ENCODE measurements around the gene CLDN2. TPM values are rescaled to one million over a fixed set of nuclear protein-coding genes. Genes with fewer than 3 reads are reported as not detected.

Gene CLDN2
- total RNA-seq, 6 experiments from 2014 or later, result not detected

- peaks cover 18% of the 10 kb centered on the region for H3K4me1 Mint-ChIP-seq (ENCODE audit: low read depth)
- H3K9me3 Mint-ChIP-seq, result no peaks in the 10 kb centered on the region
- H3K27ac Mint-ChIP-seq, result no peak overlapping the region
- no peak overlapping the region for H3K4me3 Mint-ChIP-seq
- no peaks in the 10 kb centered on the region for H3K36me3 Mint-ChIP-seq (ENCODE audit: low read depth)
- peaks cover 2% of the 10 kb centered on the region; the same call in 1 of the 2 replicates for H3K27me3 Mint-ChIP-seq (ENCODE audit: insufficient read depth)
- TF ChIP-seq, protein P1, sequence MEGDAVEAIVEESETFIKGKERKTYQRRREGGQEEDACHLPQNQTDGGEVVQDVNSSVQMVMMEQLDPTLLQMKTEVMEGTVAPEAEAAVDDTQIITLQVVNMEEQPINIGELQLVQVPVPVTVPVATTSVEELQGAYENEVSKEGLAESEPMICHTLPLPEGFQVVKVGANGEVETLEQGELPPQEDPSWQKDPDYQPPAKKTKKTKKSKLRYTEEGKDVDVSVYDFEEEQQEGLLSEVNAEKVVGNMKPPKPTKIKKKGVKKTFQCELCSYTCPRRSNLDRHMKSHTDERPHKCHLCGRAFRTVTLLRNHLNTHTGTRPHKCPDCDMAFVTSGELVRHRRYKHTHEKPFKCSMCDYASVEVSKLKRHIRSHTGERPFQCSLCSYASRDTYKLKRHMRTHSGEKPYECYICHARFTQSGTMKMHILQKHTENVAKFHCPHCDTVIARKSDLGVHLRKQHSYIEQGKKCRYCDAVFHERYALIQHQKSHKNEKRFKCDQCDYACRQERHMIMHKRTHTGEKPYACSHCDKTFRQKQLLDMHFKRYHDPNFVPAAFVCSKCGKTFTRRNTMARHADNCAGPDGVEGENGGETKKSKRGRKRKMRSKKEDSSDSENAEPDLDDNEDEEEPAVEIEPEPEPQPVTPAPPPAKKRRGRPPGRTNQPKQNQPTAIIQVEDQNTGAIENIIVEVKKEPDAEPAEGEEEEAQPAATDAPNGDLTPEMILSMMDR (IDR thresholded peaks at IDR 0.05), result no peak
- no peak for DNase-seq
Measured at GRCh38 chrX:106921637-106922036, 1.4 kb downstream of the CLDN2 start.

DNA sequence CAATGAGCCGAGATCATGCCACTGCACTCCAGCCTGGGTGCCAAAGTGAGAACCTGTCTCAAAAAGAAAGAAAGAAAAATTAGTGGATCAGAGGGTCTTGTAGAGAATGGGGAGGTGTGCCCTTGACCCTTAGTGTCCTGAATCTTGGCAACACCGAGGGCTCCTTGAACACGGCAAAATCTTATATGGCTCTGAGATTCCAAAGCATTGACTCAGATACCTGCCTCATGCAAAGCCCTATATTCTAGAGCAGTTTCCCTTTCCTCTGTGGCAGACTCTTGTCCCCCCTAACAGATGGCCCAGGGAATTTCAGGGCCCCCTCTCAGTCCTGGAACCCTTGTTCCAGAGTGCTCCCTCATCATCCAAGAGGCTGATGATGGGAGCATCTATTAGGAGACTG, 6.8 kb downstream of the CLDN2 start:
- Mint-ChIP-seq H3K4me3 (no peak overlapping the region), H3K36me3 (ENCODE audit: low read depth) (no peaks in the 10 kb centered on the region), H3K27me3 (ENCODE audit: insufficient read depth) (no peaks in the 10 kb centered on the region; the same call in 1 of the 2 replicates), H3K4me1 (ENCODE audit: low read depth) (peaks cover 5% of the 10 kb centered on the region), H3K9me3 (no peaks in the 10 kb centered on the region), H3K27ac (no peak overlapping the region)
- DNase-seq, result no peak
- TF ChIP-seq, protein P1 (IDR thresholded peaks at IDR 0.05), result no peak

- Mint-ChIP-seq H3K4me3 (no peak overlapping the region), H3K4me1 (ENCODE audit: low read depth) (peaks cover 12% of the 10 kb centered on the region), H3K9me3 (no peaks in the 10 kb centered on the region), H3K27ac (no peak overlapping the region), H3K36me3 (ENCODE audit: low read depth) (no peaks in the 10 kb centered on the region), H3K27me3 (ENCODE audit: insufficient read depth) (no peaks in the 10 kb centered on the region; the same call in 1 of the 2 replicates)
- DNase-seq, result no peak
- TF ChIP-seq, protein P1 (IDR thresholded peaks at IDR 0.05), result no peak
Measured at GRCh38 chrX:106927700-106928099, 7.5 kb downstream of the CLDN2 start.

DNA sequence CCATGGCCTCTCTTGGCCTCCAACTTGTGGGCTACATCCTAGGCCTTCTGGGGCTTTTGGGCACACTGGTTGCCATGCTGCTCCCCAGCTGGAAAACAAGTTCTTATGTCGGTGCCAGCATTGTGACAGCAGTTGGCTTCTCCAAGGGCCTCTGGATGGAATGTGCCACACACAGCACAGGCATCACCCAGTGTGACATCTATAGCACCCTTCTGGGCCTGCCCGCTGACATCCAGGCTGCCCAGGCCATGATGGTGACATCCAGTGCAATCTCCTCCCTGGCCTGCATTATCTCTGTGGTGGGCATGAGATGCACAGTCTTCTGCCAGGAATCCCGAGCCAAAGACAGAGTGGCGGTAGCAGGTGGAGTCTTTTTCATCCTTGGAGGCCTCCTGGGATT, 8.0 kb downstream of the CLDN2 start:
- Mint-ChIP-seq H3K4me1 (ENCODE audit: low read depth) (peaks cover 17% of the 10 kb centered on the region), H3K27ac (no peak overlapping the region), H3K36me3 (ENCODE audit: low read depth) (no peaks in the 10 kb centered on the region)

GRCh38 chrX:106931831-106932491, 11.8 kb downstream of the CLDN2 start:
- peak overlapping the region; percentile 92 for H3K27ac Mint-ChIP-seq
- no peaks in the 10 kb centered on the region for H3K9me3 Mint-ChIP-seq
- H3K4me1 Mint-ChIP-seq (ENCODE audit: low read depth), result peaks cover 29% of the 10 kb centered on the region
- H3K4me3 Mint-ChIP-seq, result peak overlapping the region; percentile 64; the same call in 1 of the 2 replicates
- TF ChIP-seq, protein P1 (IDR thresholded peaks at IDR 0.05), result no peak
- no peaks in the 10 kb centered on the region; the same call in 1 of the 2 replicates for H3K27me3 Mint-ChIP-seq (ENCODE audit: insufficient read depth)
- H3K36me3 Mint-ChIP-seq (ENCODE audit: low read depth), result no peaks in the 10 kb centered on the region
- peak; percentile 3 for DNase-seq

More for the DNA sequence above, 8.0 kb downstream of the CLDN2 start:
- Mint-ChIP-seq H3K27me3 (ENCODE audit: insufficient read depth) (no peaks in the 10 kb centered on the region; the same call in 1 of the 2 replicates), H3K9me3 (no peaks in the 10 kb centered on the region), H3K4me3 (no peak overlapping the region)
- DNase-seq, result no peak
- TF ChIP-seq, protein P1 (IDR thresholded peaks at IDR 0.05), result no peak
